NCI-H526 treated with DMSO at 0.1 percent for 48 hours (cell line): ENCODE data around the gene PF4V1.

Experiments
- DNase-seq: peaks from one replicate; lab custom pipeline; 2025; lab: John Stamatoyannopoulos, UW

Gene PF4V1

DNA sequence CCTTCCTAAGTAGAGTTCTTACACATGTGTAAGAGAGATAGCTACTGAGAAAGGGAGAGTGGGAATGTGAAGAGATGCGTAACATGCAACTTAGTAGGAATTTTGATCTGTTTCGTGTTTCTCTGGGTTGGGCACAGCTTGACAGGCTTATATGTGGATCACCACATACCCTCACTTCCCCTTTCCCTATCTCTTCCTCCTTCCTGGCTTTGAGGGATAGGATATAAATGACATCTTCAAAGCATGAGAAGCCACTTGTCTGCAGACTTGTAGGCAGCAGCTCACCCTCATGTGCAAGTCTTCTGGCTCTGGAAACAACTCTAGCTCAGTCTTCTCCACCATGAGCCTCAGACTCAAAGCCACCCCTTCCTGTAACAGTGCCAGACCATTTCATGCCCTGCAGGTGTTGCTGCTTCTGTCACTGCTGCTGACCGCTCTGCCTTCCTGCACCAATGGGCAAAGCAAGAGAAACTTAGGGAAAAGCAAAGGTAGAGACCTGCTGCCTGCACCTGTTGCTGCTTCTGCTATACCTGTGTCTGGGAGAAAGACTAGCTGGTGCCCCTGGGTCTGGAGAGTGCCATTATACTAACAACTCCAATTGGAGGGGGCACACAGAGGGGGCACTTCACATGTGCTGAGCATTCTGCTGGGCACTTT lies 5.4 kb upstream of the PF4V1 start:
- DNase-seq, result no peak

DNA sequence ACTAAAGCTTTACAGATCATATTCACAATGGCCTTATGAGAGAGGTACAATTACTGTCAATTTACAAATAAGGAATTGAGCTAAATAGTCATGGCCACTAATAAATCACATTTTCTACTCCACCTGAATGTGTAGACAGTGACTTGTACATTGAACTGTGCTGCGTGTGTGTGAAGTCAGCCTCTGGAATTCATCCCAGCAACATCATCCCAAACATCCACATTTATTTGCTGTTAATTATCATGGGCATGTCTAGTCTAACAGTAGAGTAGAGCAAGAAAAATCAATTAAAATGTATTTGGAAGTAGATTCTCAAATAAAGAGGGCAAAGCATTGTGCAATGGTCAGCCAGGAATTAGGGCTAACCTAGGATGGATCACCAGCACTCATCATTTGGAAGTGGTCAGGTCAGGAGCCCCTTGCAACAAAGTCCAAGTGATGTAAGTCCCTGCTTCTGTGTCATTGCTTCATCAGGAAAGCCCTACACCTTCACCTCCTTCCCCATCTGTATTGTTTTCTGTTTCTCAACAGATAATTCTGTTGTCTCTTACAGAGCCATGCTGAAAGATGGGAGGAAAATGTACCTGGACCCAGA lies 4.8 kb upstream of the PF4V1 start:
- DNase-seq, result no peak

DNA sequence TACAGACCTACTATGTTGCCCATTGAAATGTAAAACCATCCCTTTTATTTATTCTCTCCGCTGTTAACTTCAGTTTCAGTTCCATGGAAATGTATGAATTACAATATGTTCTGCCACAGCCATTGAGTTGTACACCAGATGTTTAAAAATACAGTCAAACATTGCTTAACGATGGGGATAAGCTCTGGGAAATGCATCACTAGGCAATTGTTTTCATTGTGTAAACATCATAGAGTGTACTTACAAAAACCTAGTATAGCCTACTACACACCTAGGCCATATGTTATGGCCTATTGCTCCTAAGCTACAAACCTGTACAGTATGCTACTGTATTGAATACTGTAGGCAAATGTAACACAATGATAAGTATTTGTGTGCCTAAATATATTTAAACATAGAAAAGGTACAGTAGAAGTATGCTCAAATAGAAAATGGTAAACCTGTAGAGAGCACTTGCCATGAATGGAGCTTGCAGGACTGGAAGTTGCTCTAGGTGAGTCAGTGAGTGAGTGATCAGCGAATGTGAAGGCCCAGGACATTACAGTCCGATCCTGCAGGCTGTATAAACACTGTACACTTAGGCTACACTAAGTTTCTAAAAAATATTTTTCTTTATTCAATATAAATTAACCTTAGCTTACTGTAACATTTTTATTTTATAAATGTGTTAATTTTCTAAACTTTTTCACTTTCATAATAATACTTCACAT lies 2.7 kb upstream of the PF4V1 start:
- no peak for DNase-seq

DNA sequence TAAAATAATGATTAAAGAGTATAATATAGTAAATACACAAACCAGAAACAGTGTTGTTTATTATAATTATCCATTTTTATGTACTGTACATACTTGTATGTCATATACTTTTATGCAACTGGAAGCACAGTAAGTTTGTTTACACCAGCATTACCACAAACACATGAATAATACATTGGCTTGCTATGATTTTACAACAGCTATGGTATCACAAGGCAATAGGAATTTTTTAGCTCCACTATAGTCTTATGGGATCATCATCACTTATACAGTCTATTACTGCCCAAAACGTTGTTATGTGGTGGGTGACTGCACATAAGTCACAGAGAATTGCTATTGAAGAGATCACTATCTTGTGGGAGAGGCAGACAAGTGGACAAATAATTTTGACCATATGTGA lies 1.8 kb upstream of the PF4V1 start:
- DNase-seq, result no peak

DNA sequence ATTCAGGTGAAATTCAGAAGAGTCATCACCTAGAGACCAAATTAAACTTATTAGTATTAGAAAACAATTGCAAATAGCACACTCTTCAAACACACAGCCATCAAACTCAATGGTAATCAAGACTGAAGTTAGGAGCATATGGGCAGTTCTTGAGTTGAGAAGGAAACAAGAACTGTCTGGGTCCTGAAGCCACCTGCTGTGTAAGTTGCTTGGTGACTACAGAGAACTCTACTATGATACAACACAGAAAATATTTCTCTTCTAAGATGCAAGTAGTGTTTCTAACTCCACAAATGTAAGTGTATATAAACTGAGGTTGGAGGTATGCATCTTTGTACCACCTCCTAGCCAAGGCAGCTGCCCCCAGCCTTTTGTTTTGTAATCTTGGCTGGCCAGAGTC lies 325 bp upstream of the PF4V1 start:
- DNase-seq, result no peak

DNA sequence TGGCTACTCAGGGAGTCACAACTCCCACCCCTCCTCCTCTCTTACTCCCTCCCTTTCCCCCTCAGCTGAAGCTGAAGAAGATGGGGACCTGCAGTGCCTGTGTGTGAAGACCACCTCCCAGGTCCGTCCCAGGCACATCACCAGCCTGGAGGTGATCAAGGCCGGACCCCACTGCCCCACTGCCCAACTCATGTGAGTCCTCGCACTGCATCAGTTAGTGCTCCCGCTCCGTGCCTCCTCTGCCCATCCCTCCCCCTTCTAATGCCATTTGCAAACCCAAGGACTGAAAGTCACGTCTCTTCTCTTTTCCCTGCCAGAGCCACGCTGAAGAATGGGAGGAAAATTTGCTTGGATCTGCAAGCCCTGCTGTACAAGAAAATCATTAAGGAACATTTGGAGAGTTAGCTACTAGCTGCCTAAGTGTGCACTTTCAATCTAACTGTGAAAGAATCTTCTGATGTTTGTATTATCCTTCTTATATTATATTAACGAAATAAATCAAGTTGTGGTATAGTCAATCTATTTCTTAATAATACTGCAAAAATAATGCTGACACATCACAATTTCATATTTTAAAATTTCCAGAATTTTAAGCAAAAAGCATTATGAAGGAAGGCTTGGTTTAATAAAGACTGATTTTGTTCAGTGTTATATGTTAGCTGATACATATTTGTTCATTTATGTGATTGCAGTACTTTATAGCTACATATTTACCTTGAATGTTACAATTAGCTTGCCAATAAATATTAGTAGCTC lies 800 bp downstream of the PF4V1 start:
- DNase-seq, result no peak

DNA sequence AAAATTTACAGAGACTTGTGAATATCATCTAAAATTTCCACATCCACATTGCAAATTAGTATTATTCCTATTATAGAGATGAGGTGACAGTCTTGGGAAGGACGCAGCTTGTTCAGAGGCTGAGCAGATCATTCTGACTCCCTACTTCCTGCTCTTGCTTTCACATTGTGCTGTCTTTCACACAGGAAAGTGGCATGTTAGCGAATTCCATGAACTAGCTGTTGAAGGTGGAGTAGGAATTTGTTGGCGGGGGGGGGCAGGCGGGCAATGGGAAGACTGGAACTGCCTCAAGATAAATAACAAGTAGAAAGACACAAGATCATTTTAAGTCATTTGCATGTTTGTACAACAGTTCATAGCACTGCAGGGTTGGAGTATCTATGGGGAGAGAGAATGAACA lies 2.3 kb downstream of the PF4V1 start:
- no peak for DNase-seq

DNA sequence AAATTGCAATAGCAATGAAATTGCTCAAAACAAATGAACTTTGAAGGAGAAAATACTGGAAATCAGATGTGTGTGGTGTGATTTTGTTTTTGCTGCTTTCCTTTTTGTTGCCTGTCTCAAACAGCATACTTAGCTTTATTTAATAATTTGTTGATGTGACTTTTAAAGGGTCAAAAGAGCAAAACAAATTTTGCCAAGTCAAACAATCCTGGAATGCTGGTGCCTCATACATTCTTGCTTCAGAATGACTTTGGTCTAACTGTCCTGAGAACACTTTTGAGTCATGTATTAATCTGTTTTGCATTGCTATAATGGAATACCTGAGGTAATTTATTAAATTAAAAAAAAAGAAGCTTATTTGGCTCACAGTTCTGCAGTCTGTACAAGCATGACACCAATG lies 3.4 kb downstream of the PF4V1 start:
- DNase-seq, result no peak

DNA sequence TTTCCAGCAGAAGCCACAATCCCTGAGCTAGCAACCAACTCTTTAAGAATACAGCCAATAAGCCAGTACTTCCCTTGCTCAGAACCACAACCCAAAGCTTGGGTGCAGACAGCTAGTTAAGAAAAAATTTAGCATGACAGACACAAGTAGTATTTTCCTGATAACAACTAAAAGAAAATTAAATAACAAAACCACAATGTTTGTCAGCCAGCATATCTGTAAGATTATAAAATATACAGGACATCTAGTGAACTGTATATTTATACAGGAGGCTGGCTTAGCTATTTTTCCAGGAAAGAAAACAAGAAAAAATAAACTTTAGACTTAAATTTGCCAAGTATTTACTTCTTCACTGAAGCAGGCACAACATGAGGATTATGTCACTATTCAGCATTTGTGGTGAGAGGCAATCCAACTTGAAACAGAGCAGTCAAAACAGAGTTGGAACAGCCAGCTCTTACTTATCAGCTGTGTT lies 6.6 kb downstream of the PF4V1 start:
- DNase-seq, result no peak

DNA sequence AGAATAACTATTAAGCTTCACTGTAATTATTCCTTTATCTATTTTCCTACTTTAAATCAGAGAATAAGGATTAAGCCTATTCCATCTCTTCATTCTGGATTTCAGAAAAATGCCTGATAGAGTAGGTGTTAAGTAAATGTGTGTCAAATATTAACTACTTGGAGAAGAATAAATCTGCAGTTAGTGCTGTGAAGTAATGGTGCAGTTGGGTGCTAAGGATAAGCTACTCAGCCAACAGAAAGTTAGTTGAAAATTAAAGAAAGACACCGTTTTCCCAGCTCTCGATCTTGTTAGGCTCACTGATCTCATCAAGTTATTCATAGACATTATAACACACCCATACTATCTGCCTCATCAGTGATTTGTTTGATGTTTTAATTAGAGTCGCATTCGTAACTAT lies 7.1 kb downstream of the PF4V1 start:
- no peak for DNase-seq

DNA sequence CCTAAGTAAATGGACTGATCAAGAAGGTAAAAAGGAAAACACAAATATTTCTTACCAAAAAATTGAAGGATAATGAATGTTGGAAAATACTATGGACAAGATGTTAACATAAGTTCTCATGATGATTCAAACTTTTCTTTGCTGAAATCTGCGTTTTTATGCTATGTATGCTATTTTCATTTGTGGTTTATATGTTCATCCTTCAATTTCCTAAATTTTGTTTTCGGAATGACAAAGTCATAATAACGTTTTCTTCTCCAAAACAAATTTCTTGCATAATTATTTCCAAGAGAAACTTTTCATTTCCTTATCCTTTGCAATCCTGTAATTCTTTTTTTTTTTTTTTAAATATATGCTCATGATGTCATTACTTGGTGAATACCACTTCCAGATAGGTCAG lies 7.8 kb downstream of the PF4V1 start:
- DNase-seq, result no peak

DNA sequence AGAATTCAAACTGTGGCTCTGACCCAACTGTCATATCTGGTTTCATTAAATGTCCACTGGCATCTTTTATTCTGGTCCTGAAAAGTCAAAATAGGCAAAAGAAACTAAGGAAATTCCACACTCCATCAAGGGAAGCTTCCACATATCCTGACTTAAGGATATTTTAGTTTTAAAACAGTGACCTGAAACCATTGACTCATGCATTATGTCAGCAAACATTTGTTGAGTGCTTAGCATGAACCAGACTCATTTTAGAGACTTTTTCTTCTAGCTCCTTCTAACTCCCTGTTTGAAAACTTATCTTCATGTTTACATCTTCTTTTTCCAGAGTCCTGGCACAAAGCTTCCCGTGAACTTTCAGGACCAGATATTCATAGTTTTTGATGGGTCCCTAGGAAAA lies 9.2 kb downstream of the PF4V1 start:
- DNase-seq, result no peak

DNA sequence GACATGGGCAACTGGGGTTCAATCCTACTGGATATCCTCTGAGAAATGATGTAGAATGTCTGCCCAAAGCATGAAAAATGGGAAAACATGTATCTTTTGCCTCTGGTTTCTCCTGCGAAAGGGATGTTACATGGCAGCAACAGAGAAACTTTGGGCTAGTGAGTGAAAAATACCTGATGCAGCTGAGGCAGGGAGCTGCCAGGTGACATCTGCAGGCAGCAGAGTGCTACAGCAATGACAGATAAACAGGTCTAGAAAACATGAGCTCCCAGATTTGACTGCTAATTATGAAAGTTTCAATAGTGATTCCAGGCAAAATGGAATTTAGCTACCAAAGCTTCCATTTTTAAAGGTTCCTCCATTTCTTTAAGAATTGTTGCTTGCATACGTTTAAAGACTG lies 11.3 kb downstream of the PF4V1 start:
- peak; percentile 4 for DNase-seq

DNA sequence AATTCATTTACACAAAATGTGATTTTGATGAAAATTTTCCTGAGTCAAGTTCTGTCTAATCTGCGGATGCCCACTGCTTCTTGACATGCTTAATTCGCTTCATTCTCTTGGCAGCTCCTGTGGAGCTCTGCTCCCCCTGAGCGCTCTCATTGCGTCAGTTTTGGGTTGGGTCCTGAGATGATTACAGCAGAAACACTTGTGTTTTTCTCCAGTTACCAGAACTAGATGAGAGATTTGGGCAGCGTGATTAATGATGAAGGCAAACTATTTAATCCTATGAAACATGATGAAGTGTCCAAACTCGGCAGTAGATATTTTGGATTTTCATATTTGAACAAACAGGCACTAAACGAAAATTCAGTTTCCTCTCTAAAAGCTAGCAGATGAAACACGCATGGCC lies 11.9 kb downstream of the PF4V1 start:
- no peak for DNase-seq

DNA sequence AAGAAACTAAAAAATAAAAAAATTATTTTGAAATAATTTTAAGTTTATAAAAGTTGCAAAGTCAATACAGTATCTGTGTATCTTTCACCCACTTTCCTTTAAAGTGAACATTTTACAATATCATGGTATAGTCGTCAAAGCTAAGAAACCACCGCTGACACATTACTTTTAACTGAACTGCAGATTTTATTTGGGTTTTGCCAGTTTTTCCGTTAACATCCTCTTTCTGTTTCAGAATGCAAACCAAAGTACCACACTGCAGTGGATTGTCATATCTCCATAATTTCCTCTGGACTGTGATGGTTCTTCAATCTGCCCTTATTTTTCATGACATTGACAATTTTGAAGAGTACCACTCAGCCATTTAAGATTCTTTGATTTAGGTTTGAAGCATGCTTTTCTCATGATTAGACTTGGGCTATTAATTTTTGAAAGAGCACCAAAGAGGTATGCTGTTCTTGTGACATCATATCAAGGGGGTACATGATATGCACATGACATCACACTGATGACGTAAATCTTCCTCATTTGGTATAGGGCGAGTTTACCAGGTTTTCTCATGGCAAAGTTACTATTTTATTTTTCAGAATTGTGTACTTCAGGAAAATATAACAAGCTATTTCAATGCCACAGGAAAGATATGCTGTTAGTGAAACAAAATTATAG lies 12.5 kb downstream of the PF4V1 start:
- no peak for DNase-seq

DNA sequence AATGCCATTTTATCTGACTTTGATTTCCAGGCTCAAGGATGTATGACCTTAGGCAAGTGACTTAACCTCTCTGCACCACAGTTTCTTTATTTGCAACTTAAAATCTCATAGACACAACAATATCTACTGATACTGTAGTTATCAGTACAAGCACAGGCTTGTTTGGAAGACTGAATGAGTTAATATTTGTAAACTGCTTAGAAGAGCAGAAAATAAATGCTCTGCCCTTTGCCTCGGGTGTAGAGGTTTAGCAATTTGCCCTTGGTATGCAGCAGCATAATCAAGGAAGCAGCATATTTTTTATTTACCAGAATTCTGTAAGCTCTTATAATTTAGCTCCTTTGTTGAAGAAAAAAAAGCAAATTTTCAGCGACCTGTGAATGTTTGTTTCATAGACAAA lies 13.2 kb downstream of the PF4V1 start:
- no peak for DNase-seq

DNA sequence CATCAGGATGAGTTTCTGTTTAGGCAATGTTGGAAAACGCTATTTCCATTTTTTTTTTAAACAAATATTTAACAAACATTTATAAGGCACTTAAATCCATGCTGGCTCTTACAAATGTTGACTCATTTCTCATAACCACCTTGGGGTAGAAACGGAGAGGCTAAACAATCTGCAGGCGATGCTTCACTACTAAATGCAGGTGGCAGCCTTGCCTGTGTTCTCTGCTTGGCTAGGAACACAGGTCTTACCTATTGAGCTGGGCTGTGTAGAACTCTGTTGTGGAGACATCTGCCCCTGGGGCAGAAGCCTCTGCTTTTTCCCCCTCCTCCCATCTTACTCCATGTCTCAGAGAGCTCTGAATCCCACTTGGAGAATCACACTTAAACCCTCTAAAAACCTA lies 14.7 kb downstream of the PF4V1 start:
- no peak for DNase-seq

DNA sequence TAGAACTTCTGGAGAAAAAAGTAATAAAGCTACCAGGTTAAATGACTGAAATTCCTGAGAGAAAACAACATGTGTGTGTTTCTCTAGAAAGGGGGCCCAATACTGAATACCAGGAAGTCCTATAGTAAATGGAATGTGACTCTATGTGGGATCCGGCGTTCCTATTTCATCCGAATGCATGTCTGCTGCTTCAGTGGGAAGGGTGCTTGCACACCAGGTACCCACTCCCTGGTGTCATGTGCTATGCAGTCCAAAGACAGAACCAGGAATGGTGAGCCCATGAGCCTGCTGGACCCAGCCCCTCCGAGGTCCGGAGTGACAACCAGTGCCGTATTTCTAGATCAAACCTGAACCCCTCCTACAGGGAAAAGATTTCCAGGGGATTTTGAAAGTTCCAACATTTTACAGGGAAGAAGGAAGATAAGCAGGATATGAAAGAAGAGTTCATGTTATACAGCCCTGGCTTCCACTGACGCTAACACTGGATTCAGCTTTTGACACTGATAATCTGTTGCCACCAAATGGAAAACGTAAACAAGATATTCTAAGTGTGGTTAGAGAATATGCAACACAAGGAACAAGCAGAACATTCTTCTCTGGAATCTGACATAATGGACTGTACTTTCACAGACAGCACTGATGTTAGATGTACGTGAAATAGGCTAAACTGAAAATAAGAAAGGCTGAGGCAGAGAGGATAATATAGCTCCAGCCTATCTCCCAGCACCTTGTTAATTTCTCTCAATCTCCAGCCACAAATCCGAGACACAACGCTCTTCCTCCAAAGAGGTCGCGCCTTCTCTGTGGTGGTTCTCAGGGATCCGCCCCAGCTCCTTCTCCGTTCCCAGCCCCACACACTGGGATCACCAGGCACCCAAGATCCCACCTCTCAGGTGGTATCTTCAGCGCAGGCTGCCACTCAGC lies 15.4 kb downstream of the PF4V1 start:
- no peak for DNase-seq

DNA sequence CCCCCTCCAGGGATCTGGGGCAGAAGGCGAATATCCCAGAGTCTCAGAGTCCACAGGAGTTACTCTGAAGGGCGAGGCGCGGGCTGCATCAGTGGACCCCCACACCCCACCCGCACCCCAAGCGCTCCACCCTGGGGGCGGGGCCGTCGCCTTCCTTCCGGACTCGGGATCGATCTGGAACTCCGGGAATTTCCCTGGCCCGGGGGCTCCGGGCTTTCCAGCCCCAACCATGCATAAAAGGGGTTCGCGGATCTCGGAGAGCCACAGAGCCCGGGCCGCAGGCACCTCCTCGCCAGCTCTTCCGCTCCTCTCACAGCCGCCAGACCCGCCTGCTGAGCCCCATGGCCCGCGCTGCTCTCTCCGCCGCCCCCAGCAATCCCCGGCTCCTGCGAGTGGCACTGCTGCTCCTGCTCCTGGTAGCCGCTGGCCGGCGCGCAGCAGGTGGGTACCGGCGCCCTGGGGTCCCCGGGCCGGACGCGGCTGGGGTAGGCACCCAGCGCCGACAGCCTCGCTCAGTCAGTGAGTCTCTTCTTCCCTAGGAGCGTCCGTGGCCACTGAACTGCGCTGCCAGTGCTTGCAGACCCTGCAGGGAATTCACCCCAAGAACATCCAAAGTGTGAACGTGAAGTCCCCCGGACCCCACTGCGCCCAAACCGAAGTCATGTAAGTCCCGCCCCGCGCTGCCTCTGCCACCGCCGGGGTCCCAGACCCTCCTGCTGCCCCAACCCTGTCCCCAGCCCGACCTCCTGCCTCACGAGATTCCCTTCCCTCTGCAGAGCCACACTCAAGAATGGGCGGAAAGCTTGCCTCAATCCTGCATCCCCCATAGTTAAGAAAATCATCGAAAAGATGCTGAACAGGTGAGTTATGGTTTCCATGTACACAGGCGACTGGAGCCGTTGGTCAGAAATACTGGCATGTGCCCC lies 16.3 kb downstream of the PF4V1 start, which contains the start of gene CXCL1:
TSS of gene CXCL1 (plus strand) at position 264 of the 926 bp plus-strand sequence. CDS start at position 342, 78 bp downstream.
- no peak for DNase-seq

DNA sequence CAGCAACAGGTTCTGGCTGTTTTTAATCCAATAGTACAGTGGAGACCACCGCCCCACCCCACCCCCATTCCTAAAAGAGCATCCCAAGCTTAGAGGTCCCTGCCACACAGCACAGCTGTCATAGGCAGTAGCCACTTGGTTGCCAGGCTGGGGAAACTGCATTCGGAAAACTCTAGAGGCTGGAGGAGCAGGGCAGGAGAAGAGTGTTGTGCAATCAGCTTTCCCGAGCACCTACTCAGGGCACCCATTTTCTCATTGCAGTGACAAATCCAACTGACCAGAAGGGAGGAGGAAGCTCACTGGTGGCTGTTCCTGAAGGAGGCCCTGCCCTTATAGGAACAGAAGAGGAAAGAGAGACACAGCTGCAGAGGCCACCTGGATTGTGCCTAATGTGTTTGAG lies 17.2 kb downstream of the PF4V1 start:
- no peak for DNase-seq
